ENCODE measurements around the gene SBK2.
A peak's percentile ranks its signal among the peaks of the same experiment; 100 is the strongest.

SBK2 gene

DNA sequence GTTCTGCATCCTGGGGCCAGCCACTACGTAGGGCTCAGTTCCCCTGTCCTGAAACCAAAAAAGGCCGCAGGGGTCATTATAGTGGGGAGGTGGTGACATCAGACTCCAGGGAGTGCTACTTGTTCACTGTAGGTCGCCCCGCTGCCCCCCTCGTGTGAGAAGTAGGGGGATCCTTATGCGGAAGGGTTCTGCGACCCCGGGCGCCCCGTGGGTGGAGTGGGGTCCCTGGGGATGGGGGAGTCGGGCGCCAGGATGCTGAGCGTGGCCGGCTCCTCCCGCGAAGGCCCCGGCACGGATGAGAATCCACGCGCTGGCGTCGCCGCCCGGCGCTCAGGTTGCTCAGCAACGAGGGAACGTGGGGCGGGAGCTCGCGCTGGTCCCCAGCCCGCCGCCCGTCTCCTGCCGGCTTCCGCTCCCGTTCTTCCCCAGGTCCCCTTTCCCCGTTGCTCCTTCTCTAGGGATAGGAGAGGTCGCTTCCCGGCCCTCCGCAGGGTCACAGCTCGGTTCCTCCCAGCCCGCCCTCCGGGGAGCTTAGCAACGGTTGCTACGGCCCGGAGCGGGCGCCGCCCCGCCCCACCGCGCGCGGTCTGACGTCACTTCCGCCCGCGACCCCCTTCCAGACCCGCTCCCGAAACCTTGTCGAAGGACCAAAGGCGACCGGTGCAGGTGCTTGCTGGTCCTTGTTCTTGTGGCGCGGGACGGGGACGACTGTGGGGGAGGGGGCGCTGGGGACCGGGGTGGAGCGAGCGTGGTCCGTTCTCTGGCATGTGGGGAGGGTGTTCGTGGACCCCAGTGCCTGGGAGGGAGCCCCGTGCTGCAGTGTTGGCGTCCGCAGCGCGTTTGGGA, 52.1 kb downstream of the SBK2 start, which contains the start of gene NAT14:
NAT14 (plus strand) TSS at position 596 of the 846 bp plus-strand sequence. CDS start 521 bp downstream, outside the sequence.
- TF ChIP-seq ARNT (IDR thresholded peaks at IDR 0.05) (no peak), SP1 (IDR thresholded peaks at IDR 0.05) (no peak), L3MBTL2 (conservative IDR thresholded peaks at IDR 0.05) (peak; percentile 36), LEF1 (IDR thresholded peaks at IDR 0.05; ENCODE audit: borderline replicate concordance) (no peak)
- POLR2A ChIA-PET = interaction anchor here (0.6 to 2.0 kb wide), 8 partner anchors 9 to 23 kb away, joined by 3 to 21 read pairs (median 4); partner anchors contain the start of gene ZNF628
- CTCF ChIA-PET = interaction anchor here (0.8 kb wide), 1 partner anchor 18 kb away, joined by 4 read pairs; no protein-coding TSS in a partner anchor
- peak; percentile 91 for DNase-seq (ENCODE audit: extremely low spot score)

DNA sequence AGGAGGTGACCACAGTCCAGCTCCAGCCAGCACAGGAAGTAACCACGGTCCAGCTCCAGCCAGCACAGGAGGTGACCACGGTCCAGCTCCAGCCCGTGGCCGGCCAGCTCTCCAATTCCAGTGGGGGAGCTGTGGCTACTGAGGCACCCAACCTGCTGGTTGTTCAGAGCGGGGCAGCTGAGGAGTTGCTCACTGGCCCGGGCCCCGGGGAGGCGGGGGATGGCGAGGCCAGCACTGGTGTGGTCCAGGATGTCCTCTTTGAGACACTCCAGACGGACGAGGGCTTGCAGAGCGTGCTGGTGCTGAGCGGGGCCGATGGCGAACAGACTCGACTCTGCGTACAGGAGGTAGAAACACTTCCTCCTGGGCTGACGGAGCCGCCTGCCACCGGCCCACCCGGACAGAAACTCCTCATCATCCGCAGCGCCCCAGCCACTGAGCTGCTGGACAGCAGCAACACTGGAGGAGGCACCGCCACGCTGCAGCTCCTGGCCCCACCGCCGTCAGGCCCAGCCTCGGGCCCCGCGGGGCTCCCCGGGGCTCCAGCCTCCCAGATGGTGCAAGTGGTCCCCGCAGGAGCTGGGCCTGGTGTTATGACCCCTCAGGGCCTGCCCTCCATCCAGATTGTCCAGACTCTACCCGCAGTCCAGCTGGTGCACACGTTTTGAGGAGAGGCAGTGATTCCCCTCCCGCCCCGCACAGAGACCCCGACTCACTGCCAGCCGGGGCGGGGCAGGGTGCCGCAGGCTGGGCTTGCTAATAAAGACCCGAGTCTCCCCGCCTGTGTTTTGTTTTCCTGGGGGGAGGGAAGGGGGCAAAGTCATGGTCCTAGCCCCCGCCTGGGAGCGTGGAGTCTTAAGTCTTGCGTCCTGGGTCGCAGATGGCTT, 53.0 kb downstream of the SBK2 start:
- ChIA-PET CTCF (no interaction called here), POLR2A (interaction anchor here (0.8 to 2.0 kb wide), 3 partner anchors 8 to 28 kb away, joined by 3 to 21 read pairs (median 3); partner anchors contain the start of gene ZNF628)
- no peak for DNase-seq (ENCODE audit: extremely low spot score)

DNA sequence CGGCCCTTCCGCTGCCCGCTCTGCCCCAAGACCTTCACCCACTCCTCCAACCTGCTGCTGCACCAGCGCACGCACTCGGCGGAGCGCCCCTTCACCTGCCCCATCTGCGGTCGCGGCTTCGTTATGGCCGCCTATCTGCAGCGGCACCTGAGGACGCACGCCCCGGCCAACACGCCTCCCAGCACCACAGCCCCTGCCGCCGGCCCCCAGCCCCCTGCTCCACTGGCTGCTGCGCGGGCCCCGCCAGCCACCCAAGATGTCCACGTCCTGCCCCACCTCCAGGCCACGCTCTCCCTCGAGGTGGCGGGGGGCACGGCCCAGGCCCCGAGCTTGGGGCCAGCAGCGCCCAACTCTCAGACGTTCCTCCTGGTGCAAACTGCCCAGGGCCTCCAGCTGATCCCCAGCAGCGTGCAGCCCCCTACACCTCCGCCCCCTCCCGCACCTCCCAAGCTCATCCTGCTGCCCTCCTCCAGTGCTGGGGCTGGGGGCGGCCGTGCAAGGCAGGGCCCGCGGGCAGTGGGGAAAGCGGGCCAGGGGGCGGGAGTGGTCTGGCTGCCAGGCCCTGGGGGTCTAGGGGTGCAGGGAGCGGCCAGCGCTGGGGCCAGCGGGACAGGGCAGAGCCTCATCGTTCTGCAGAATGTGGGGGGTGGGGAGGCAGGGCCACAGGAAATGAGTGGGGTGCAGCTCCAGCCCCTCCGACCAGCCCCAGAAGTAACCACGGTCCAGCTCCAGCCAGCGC, 53.8 kb downstream of the SBK2 start:
- POLR2A ChIA-PET = interaction anchor here (0.8 kb wide), 1 partner anchor 29 kb away, joined by 3 read pairs; no protein-coding TSS in a partner anchor
- TF ChIP-seq ELF4 (IDR thresholded peaks at IDR 0.05) = no peak
- no peak for TF ChIP-seq HDGF (IDR thresholded peaks at IDR 0.05; ENCODE audit: borderline replicate concordance)
- TF ChIP-seq SUZ12 (IDR thresholded peaks at IDR 0.05) = no peak
- no peak for TF ChIP-seq SP1 (IDR thresholded peaks at IDR 0.05)
- TF ChIP-seq TARDBP (IDR thresholded peaks at IDR 0.05) = no peak
- TF ChIP-seq NFRKB (IDR thresholded peaks at IDR 0.05) = no peak
- TF ChIP-seq L3MBTL2 (conservative IDR thresholded peaks at IDR 0.05) = no peak
- TF ChIP-seq ARNT (IDR thresholded peaks at IDR 0.05) = no peak
- TF ChIP-seq FOXM1 (IDR thresholded peaks at IDR 0.05; ENCODE audit: borderline replicate concordance) = no peak
- TF ChIP-seq CTBP1 (IDR thresholded peaks at IDR 0.05; ENCODE audit: borderline replicate concordance) = no peak
- no peak for TF ChIP-seq LEF1 (IDR thresholded peaks at IDR 0.05; ENCODE audit: borderline replicate concordance)
- TF ChIP-seq FOXA1 (IDR thresholded peaks at IDR 0.05) = no peak
- no peak for TF ChIP-seq FOXK2 (IDR thresholded peaks at IDR 0.05)
- TF ChIP-seq BHLHE40 (IDR thresholded peaks at IDR 0.05; ENCODE audit: borderline replicate concordance) = no peak
- TF ChIP-seq, protein P1, sequence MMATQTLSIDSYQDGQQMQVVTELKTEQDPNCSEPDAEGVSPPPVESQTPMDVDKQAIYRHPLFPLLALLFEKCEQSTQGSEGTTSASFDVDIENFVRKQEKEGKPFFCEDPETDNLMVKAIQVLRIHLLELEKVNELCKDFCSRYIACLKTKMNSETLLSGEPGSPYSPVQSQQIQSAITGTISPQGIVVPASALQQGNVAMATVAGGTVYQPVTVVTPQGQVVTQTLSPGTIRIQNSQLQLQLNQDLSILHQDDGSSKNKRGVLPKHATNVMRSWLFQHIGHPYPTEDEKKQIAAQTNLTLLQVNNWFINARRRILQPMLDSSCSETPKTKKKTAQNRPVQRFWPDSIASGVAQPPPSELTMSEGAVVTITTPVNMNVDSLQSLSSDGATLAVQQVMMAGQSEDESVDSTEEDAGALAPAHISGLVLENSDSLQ (IDR thresholded peaks at IDR 0.05) = no peak
- TF ChIP-seq ZNF384 (IDR thresholded peaks at IDR 0.05) = no peak
- DNase-seq (ENCODE audit: extremely low spot score) = no peak
- CTCF ChIA-PET = no interaction called here

More for the DNA sequence above, 53.0 kb downstream of the SBK2 start:
- TF ChIP-seq FOXK2 (IDR thresholded peaks at IDR 0.05) (no peak), CTBP1 (IDR thresholded peaks at IDR 0.05; ENCODE audit: borderline replicate concordance) (no peak), SP1 (IDR thresholded peaks at IDR 0.05) (no peak), ELF4 (IDR thresholded peaks at IDR 0.05) (no peak)

DNA sequence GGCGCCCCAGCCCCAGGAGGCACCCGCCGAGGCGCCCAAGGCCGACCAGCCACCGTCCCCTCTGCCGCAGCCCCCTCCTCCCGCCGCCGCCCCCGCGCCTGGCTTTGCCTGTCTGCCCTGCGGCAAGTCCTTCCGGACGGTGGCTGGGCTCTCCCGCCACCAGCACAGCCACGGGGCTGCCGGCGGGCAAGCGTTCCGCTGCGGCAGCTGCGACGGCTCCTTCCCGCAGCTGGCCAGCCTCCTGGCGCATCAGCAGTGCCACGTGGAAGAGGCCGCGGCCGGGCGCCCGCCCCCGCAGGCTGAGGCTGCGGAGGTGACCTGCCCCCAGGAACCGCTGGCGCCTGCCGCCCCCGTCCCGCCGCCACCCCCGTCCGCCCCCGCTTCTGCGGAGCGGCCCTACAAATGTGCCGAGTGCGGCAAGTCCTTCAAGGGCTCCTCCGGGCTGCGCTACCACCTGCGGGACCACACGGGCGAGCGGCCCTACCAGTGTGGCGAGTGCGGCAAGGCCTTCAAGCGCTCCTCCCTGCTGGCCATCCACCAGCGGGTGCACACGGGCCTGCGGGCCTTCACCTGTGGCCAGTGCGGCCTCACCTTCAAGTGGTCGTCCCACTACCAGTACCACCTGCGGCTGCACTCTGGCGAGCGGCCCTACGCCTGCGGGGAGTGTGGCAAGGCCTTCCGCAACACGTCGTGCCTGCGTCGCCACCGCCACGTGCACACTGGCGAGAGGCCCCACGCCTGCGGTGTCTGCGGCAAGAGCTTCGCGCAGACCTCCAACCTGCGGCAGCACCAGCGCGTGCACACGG, 54.6 kb downstream of the SBK2 start:
- TF ChIP-seq FOXK2 (IDR thresholded peaks at IDR 0.05) (no peak), BHLHE40 (IDR thresholded peaks at IDR 0.05; ENCODE audit: borderline replicate concordance) (no peak), ARNT (IDR thresholded peaks at IDR 0.05) (no peak), FOXM1 (IDR thresholded peaks at IDR 0.05; ENCODE audit: borderline replicate concordance) (no peak), L3MBTL2 (conservative IDR thresholded peaks at IDR 0.05) (no peak), TARDBP (IDR thresholded peaks at IDR 0.05) (no peak), HDGF (IDR thresholded peaks at IDR 0.05; ENCODE audit: borderline replicate concordance) (no peak), SP1 (IDR thresholded peaks at IDR 0.05) (no peak), LEF1 (IDR thresholded peaks at IDR 0.05; ENCODE audit: borderline replicate concordance) (no peak), FOXA1 (IDR thresholded peaks at IDR 0.05) (no peak), ELF4 (IDR thresholded peaks at IDR 0.05) (no peak), NFRKB (IDR thresholded peaks at IDR 0.05) (no peak), ZNF384 (IDR thresholded peaks at IDR 0.05) (no peak), SUZ12 (IDR thresholded peaks at IDR 0.05) (no peak), CTBP1 (IDR thresholded peaks at IDR 0.05; ENCODE audit: borderline replicate concordance) (no peak)
- TF ChIP-seq, protein P1 (IDR thresholded peaks at IDR 0.05) = no peak
- ChIA-PET POLR2A (interaction anchor here (0.8 kb wide), 1 partner anchor 29 kb away, joined by 3 read pairs; no protein-coding TSS in a partner anchor), CTCF (no interaction called here)
- no peak for DNase-seq (ENCODE audit: extremely low spot score)

DNA sequence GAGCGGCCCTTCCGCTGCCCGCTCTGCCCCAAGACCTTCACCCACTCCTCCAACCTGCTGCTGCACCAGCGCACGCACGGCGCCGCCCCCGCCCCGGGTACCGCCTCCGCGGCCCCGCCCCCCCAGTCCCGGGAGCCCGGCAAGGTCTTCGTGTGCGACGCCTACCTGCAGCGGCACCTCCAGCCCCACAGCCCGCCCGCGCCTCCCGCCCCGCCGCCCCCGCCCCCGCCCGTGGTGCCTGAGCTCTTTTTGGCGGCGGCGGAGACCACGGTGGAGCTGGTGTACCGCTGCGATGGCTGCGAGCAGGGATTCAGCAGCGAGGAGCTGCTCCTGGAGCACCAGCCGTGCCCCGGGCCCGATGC, 55.2 kb downstream of the SBK2 start:
- CTCF ChIA-PET = no interaction called here
- no peak for DNase-seq (ENCODE audit: extremely low spot score)
- POLR2A ChIA-PET = no interaction called here

More for the DNA sequence above, 55.2 kb downstream of the SBK2 start:
- TF ChIP-seq NFRKB (IDR thresholded peaks at IDR 0.05) (no peak), CTBP1 (IDR thresholded peaks at IDR 0.05; ENCODE audit: borderline replicate concordance) (no peak), FOXK2 (IDR thresholded peaks at IDR 0.05) (no peak), LEF1 (IDR thresholded peaks at IDR 0.05; ENCODE audit: borderline replicate concordance) (no peak), L3MBTL2 (conservative IDR thresholded peaks at IDR 0.05) (no peak), BHLHE40 (IDR thresholded peaks at IDR 0.05; ENCODE audit: borderline replicate concordance) (no peak), TARDBP (IDR thresholded peaks at IDR 0.05) (no peak), SP1 (IDR thresholded peaks at IDR 0.05) (no peak), ELF4 (IDR thresholded peaks at IDR 0.05) (no peak), ARNT (IDR thresholded peaks at IDR 0.05) (no peak), FOXM1 (IDR thresholded peaks at IDR 0.05; ENCODE audit: borderline replicate concordance) (no peak), SUZ12 (IDR thresholded peaks at IDR 0.05) (no peak), HDGF (IDR thresholded peaks at IDR 0.05; ENCODE audit: borderline replicate concordance) (no peak)
- TF ChIP-seq, protein P1 (IDR thresholded peaks at IDR 0.05) = no peak
